KOPT-K1 (cell line): ENCODE results near the gene AGBL2.

Source experiments
- H3K27ac ChIP-seq: fragments of 200-600 bp; sonication (generic); 2 replicates; pipeline ENCODE4 v1.5.1; 2016; ENCODE audit warnings: antibody characterized with exemption, mild to moderate bottlenecking, low read depth, low read length; ENCODE audit not compliant: poor library complexity, severe bottlenecking
- H3K36me3 ChIP-seq: fragments of 200-600 bp; sonication (generic); 2 replicates; pipeline ENCODE4 v1.5.1; 2017; ENCODE audit warnings: antibody characterized with exemption, mild to moderate bottlenecking, low read length, moderate library complexity; ENCODE audit not compliant: insufficient read depth
- H3K9me3 ChIP-seq: fragments of 200-600 bp; sonication (generic); 2 replicates; pipeline ENCODE4 v1.5.1; 2017; ENCODE audit warnings: antibody characterized with exemption, low read length, mild to moderate bottlenecking; ENCODE audit not compliant: insufficient read depth, poor library complexity, severe bottlenecking

The AGBL2 gene

DNA sequence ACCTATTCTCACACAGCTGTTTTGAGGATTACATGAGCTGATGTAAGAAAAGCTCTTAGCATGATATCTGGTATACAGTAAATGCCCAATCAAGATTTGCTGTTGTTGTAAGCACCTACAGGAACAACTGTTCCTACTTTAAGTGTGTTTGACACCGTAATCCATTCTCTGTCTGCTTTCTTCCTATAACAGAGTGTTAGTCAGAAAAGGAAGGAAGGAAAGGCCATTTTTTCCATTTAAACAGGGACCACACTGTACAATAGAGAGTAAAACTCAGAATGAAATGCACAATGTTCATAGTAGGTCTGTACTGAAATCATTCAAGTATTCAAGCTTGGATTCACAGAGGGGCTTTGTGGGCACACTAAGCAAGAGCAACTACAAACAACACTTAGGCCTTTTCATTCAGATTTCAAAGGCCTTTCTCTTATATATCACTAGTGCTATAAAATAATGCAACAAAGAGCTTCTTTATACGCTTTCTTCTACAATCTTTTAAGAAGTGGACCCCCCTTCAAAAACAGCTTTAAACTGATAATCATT is 94.3 kb downstream of the AGBL2 start:
- Histone ChIP-seq H3K27ac (no peak overlapping the region), H3K9me3 (no peaks in the 10 kb centered on the region), H3K36me3 (peaks cover 98% of the 10 kb centered on the region)

DNA sequence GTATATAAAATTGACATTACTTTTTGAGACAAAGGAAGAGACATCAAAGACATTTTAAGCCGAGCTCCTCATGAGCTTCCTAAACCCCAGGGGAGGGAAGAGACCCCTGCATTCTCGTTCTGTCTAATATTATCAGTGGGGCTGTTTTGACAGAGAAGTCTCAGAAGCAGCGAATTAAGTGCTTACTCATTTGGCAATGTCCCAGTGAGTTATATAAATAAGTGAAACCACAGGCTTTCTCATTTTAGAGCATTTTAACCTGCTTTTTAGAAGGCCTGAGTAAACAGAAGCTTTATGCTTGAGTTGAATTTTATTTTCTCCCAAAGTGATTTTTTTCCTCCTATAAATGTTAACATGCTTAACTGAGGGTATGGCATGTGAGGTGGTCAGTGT is 97.8 kb downstream of the AGBL2 start:
- Histone ChIP-seq H3K9me3 (no peaks in the 10 kb centered on the region), H3K36me3 (peaks cover 73% of the 10 kb centered on the region), H3K27ac (no peak overlapping the region)

DNA sequence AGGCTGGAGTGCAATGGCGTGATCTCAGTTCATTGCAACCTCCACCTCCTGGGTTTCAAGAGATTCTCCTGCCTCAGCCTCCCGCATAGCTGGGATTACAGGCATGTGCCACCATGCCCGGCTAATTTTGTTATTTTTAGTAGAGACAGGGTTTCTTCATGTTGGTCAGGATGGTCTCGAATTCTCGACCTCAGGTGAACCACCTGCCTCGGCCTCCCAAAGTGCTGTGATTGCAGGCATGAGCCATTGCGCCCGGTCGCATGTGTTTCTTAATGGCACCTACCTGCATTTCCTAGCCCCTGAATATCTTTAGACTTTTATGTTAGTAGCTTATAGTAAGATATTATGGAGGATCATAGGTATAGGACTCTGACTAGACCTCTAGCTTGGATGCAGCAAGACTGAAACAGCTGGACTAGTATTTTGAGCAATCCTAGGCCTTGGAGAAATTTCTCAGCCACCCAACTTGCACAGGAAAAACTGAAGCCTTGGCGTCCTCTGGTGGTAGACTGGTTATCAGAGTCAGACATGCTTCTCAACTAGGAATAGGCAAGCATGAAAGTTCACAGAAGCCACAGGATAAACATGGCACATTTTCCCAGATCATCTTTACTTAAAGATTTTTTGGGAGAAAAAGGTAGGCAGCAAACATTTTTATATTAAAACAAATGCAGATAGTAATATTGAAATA is 98.3 kb downstream of the AGBL2 start:
- Histone ChIP-seq H3K27ac (no peak overlapping the region), H3K36me3 (peaks cover 70% of the 10 kb centered on the region), H3K9me3 (no peaks in the 10 kb centered on the region)

DNA sequence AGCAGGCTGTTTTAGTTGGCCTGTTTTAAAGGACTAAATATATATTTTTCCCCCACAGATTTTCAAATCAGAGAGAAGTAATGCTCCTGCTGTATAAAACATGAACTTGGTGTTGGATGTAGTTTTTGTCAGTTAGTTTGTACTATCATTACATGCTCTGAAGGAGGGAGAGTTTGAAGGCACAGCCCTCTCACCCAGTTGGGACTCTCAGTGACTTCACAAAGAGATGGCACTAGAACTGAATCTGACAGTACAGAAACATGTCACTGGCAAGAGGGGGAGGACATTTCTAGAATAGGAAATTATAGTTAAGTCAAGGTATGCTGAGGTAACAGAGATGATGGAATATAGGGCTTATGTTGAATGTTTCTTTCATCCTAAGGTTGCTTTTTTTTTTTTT is 99.9 kb downstream of the AGBL2 start:
- Histone ChIP-seq H3K9me3 (no peaks in the 10 kb centered on the region), H3K36me3 (peaks cover 70% of the 10 kb centered on the region), H3K27ac (no peak overlapping the region)

DNA sequence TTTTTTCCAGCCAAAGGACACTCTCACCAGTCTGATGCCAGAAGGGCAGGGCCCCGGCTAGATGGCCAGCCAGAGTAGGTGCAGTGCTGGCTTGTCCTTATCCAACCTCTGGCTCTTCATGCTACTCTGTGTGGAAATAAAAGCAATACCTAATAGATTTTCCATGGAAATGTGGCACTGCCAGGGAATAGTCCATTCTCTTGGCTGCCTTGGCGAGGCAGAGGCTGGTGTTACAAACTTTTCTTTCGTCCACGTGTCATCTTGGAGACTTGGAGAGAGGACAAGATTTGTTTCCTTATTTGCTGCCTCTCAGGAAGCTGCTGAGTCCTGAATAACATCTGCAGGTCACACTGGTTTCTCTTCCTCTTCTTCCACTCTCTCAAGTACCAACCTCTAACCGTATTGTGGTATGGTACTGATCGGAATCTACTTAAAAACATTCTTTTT is 103.8 kb downstream of the AGBL2 start:
- Histone ChIP-seq H3K27ac (no peak overlapping the region), H3K36me3 (peaks cover 53% of the 10 kb centered on the region), H3K9me3 (no peaks in the 10 kb centered on the region)

DNA sequence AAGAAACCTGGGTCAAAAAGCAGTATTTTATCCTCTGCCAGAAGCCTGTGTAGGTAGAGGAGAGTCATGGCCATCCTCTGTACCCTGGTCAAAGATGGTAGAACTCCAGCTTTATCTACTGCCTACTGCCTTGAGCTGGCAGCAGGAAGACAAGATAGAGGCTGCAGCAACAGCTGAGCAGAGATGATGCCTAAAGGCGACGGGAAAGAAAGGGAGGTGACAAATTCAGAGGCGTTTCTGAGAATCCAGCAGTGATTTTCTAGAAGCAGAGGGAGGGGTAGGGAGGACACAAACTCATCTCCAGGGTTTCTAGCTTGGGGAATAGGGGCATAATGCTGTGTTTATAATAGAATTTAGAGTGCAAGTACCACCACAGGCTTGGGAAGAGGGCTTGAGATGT is 105.5 kb downstream of the AGBL2 start:
- Histone ChIP-seq H3K27ac (no peak overlapping the region), H3K9me3 (no peaks in the 10 kb centered on the region), H3K36me3 (peaks cover 53% of the 10 kb centered on the region)
